ENCODE results near the gene VAV3.

The VAV3 gene

DNA sequence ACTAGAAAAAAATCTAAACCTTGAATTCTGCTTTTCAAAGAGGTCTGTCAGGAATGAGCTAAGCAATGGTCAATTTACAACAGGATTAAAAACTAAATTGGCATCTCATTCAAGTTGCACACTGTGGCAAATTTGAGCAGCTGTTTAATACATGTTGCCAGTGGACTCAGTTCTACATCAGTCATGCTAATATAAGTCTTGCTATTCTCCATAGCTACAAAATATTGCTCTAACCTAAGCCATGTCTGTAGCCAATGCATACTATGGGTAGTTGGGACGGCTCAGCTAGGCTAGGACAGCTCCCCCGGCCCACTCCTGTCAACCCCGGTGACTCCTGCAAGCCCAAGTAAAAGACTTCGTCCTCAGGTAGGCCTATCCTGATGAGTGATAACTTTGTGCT, 10.9 kb upstream of the VAV3 start:
- no peak for DNase-seq

DNA sequence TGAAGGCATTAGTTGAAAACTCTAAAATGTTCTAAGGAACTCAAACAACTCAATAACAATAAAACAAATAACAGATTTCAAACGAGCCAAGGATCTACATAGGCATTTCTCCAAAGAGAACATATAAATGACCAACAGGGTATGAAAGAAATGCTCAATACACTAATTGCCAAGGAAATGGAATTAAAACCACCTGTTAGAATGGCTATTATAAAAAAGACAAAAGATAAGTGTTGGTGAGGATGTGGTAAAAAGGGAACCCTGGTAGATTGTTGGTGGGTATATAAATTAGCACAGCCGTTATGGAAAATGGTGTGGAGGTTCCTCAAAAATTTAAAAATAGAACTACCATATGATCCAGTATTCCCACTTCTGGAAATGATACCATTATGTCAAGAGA, 9.1 kb upstream of the VAV3 start:
- DNase-seq: no peak

DNA sequence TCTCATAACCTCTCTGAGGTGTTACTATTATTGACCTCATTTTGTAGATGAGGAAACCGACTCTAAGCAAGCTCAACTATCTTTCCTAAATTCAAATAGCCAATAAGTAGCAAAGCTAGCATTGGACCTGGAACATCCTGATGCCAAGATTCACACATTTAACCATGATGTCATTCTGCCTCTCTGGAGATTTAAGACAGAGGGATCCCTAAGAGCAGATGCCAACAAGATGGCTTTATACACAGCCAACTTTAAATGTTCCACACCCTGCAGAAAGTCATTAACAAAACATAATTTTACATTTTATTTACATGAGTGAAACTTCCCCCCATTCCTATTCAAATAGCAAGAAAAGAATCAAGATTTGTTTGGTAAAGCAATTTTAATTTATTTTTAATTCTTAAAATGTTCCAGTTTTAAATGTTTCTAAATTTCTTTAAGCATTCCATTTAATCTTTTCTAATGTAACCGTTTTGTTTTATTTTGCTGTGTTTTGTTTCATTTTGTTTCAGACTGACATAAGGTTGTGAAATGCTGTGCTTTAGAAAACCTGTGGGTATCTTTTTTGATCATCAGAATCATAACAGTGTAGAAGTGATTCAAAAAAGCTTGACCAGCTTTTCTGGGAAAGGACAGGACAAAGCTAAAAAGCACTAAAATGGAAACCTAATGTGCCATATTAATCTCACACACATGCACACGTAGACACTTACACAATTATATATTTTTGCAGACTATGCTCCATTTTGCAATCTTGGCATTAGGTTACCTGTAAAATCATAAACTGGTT, 7.6 kb upstream of the VAV3 start:
- no peak for DNase-seq

DNA sequence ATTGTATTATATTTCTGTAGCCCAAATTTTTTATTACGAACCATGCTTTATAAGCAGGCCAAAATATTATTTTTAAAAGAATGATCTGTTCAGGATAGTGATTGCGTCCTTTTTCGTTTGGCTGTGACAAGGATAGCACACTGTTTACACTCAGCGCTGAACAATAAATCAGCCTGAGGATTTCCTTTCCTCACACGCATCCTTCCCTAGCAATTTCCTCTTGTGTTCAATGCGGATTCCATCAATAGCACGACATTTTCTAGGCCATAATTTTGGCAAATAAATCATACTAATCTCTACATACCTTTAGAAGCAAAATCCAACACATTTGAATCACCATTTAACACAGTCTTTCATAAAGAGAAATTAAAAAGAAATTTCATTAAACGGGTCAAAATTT, 1.6 kb upstream of the VAV3 start:
- DNase-seq: no peak

DNA sequence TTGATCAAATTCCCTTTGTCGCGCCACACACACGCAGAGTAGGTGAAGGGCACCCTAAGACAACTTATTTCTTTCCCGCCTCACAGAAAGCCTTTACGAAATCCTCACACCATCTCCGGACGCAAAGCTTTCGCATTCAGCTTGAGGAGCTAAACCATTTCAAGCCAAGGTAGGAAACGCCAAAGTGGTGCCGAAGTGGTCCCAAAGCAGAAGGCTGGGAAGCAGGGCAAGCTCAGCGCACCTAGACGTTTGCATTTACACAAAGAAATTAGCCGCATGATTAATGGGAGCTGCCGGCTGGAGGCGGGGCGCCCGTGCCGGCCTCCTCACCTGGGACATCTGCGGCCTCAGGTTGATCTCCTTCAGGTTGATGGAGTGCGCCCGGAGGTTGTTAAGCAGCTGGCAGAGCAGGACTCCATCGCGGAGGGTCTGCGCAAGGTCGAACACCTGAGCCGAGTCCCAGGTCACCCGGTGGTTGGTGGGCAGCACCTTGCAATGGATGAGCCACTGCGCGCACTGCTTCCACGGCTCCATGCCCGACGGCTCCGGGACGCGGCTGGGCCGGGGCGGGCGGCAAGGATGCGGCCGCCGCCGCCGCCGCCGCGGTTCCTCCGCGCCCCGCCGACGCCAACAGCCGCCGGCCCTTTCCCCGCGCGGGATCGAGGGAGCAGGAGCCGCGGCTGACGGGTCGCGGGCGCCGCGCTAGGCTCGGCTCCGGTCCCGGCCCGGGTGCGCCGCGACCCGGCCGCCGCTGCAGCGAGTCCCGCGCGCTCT, 457 bp downstream of the VAV3 start:
- DNase-seq: peak in 14 of 56 donors; percentile 2 to 38 (median 16)

DNA sequence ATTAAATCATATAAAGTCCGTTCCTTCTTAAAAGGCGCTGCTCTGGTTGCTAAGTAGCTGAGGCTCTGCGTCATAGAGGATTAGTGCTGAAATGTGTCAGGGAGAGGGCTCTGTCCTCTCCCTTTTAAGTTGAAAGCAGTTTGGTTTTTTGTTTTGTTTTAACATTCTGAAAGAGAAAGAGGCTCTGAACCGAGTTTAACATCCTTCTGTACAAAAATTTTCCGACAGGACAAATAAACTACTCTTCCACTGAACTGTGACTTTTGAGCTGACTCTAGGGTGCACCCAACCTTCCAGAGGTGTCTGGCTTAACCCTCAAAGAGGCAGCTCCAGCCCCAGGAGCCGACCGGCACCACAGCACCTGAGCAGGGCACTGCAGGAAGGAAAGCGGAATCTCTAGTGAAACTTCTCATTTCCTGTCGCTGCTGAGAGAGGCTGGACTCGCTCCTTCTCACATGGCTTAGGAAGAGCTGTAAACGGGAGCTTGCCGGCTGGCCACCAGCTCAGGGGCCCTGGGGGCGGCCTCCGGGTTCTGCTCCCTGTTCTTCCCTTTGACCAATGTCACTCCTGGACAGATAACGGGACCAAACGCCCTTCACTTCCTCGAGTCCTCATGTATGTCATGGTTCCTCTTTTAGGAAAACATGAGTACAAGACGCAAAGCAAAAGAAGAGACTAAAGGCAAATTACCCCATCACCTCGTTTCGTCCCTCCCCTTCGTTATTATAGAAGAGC, 1.2 kb downstream of the VAV3 start:
- peak in 16 of 56 donors; percentile 1 to 30 (median 6) for DNase-seq

DNA sequence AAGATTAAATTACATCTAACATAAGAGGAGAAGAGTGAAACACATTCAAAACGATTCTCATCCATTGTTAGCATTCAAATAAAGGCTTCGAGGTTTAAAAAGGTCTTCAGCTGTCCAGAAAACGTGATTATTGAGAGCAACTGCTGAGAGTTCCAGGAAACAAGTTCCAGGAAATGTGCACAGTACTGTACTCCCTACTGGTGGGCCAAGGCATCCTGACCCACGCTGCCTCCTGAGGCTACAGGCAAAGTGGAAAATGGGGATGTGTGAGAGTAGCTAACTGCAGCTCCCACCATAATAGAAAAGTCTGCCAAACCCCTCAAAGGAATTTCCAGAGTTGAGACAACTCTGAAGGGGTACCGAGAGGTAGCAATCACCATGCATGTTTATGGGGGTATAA, 2.0 kb downstream of the VAV3 start:
- no peak for DNase-seq

DNA sequence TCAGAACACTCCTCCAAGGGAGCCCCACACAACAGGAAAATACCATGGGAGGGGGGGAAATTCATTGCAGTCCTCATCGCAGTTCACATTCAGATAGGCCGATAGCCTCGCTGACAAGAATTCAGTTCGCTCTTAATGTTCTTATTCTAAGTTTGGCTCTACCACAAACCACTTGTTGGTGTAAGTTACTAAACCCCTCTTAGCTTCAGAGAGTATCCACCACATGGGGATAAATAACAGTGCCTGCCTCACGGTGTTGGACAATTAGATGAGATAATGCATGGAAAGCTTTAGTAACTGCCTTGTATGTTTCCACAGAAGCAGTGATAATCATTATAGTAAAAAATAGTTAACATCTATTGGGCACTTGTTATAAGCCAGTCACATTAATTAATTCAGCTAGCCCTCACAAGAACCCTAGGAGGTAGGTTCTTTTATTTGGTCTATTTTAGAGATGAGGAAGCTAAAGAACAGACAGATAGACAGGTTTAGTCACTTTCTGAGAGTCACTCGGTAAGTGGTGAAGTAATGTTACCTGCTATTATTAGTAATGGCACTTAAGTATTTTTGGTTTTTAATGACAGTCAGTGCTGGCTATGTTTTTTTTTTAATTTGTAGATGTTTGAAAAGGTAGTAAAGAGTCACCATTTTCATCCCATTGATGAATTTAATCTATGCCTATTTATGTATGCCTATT, 10.1 kb downstream of the VAV3 start:
- DNase-seq: no peak

DNA sequence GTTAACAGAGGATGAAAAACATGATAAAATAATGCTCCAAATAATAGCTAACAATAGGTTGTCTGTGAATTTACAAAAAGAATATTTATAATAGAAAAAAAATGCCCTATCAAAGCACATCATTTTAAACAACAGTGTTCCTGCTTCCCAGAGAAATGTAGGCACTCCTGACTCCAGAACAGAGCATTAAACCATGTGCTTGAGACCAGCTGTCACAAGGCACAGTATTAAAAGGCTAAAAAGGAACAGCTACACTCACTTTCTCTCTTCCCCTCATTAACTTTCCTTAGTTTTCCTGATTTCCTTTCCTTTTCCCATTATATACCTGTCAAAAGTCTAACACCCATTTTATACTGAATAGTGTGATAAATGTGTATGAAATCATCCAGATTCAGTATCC, 10.9 kb downstream of the VAV3 start:
- DNase-seq: no peak

DNA sequence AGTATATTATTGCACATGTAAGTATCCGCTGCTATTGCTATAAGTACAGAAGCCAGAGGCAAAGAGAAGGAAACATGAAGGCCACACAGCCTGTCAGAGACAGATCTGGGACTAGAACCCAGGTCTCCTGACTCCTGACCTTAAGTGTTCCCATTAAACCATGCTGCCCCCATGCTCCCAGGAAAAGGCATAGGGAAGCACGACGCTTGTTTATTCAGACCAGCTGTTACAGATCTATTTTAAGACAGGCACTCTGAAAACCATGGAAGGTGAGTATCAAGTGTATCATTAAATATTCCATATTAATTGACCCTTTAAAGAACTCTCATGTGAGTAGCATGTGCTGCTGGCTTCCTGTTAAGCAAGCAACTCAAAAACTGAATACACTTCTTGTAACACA, 11.4 kb downstream of the VAV3 start:
- DNase-seq: no peak

DNA sequence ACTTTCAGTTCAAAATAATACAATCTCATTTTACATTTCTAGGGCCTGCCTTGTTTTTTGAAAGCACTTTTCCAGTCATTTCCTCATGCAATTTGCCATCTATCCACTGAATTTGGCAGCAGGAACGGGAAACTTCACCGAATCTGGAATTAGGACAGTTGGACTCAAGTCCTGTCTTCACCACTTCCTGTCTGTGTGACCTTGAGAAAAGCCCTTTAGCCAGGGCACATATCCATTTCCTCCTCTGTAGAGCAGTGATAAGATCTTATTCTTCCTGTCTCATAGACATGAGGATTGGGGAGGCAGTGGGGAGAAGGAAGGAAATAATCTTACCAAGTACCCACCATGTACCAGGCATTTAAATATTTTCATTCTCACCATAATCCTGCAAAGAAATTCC, 12.0 kb downstream of the VAV3 start:
- DNase-seq: no peak

DNA sequence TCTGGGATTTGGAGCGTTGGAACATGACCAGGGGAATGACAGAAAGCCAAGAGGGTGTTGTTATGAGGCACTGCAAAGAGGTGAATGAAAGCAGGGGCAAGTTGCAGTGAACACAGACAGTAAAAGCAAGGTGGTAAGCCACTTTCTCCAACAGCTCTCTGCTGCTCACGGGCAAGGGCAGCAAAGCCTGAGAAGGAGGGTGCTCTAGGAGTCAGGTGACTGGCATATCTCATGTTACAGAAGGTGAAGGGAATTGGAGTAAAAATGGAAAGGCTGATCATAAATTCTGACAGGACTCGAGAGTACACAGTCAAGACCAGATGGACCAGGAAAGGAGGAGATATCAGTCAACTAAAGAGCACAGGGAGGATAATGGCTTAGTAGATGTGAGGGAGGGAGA, 14.5 kb downstream of the VAV3 start:
- DNase-seq: no peak

DNA sequence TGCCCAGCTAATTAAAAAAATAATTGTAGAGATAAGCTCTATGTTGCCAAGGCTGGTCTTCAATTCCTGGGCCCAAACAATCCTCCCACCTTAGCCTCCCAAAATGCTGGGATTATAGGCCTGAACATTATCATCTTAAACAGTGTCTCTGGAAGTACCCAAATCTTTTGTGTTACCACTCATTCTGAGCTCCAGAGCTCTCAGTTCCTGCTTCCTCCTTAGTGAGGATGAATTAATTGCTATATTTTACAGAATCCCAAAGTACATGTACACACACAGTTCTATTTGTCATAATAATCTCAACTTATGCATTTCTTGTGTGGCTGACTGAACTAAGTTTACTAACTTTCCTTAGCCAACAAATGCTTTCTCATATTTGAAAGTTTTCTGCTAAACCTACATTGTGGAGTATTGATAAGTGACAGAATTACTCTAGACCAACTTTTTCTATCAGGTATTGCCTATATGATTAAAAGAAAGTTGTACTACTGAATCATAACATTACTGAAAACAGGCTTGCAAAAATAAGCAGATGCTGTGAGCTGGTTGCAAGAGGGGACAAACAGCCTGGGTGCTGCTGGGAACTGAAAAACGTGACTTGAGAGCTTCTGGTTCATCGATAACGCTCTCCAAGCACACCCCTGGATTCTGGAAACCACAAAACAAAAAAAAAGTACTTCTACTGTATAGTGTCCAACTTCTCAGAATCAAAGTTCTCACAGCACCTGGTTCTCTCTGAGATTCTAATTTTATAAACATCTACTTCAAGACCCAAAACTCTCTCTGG, 15.3 kb downstream of the VAV3 start:
- no peak for DNase-seq

DNA sequence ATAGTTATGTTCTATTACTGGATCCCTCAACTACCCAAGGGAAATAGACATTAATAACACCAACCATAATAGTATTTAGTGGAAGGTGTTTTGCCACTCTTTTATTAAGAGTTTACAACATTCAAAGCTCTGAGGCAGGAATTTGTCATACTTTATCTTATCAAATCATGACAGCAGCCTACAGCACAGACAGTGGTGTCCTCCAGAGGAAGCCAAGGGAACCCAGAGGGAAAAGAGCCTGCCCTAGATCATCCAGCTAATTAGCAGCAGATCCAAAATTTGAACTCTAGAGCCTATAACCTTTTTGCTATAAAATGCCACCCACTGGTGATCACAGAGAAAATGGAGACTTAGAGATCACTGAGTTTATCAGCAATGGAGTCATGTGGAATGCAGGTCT, 18.2 kb downstream of the VAV3 start:
- DNase-seq: no peak

DNA sequence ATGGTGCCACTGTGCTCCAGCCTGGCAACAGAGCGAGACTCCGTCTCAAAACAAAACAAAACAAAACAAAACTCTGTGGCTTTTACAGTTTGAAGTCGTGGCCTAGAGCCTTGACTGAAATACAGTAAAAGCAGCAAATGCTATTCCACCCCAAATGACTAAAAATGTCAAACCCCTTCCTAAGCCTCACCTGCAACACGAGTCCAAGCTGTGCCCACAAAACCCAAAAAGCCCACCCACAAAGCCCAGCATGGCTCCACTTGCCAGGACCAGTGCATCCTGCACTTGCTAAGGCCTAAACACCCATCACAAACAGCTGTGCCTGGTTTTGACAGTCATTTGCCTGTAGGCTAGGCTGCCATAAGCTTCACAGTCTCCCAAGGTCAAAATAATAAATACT, 21.3 kb downstream of the VAV3 start:
- no peak for DNase-seq

DNA sequence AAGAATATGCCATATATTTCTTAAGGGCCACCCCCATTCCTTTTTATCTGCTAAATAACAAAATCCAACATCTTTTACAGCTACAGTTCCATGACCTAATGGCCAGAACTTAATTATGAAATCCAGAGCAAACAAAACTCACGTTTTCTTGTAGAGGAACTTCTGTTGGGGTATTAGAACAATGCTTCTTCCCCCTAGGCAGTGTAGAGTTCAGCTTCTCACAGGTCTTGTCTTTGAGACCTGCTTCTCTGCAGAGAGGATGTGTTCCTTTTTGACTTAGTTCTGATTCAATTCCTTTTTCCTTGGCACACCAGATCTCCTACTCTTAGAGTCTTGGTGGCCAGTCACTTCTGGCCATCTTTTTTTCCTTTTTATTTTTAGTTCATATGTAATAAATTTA, 22.2 kb downstream of the VAV3 start:
- no peak for DNase-seq

DNA sequence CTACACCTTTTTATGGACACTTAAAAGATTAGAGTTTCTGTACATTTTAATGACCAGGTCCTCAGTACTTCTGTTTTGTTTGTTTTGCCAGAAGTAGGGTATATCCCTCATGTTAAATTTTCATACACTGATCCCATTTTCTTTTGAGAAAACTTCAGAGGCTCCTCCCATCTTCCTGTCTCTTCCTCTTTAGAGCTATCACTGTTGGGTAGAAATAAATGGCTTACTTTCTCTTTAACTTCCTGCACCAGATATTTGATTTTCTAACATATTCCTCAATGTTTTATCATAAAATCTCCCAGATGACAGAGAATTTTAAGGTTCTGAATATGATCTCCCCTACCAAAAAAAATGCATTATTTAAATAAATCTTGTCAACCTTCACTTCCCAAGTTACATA, 23.4 kb downstream of the VAV3 start:
- DNase-seq: no peak

DNA sequence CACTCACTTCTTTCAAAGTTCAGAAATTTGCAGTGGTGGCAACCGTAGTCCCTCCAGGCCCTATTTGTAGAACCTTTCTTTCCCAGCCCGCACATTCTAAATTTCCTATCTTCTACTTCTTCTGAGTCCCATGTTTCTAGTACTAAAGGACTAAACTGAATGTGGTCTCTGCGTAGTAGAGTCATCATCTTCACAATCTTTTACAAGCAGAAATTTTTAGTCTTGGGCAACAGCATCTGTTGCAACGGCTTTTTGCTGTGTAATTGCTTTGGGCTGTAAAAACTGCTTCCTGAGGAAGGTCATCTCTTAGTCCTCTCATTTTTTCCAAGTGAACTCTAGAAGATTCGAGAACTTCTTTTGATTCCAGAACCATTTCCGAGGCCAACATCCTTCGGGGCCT, 23.9 kb downstream of the VAV3 start:
- DNase-seq: no peak

DNA sequence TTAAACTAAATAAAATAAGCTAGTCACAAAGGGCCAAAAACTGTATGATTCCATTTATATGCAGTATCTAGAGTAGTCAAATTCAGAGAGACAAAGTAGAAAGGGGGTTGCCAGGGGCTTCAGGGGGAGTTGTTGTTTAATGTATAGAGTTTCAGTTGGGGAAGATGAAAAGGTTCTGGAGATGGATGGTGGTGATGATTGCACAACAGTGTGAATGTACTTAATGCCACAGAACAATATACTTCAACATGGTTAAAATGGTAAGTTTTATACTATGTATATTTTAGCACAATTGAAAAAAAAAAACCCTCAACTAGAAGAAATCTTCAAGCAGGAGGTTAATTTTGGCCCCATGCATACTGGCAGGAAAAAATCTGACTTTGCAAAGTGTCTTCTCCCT, 24.3 kb downstream of the VAV3 start:
- no peak for DNase-seq

DNA sequence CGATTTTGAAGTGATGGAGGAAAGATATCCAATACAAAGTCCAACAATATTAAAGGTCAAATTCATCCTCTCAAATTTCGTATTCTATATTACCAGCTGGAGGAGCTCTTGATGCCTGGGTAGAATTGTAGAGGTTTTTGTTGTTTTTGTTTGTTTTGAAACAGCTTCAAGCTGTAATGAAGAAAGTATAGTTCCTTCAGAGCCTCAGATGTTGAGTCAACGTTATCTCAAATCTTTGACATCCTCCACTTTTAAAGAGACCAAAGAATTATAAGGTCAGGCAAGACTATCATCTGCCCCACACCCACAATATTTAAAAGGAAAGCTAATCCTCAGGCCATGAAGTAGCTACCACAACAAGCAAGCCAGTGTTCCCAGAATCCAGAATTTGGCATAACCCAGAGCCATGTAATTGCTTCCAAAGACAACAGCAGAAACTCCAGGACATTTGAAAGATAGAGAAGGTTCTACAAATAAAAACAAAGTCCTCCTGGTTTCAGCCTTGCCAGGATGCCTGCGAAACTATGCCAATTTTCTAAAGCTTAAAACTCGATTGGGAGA, 24.9 kb downstream of the VAV3 start:
- DNase-seq: no peak

DNA sequence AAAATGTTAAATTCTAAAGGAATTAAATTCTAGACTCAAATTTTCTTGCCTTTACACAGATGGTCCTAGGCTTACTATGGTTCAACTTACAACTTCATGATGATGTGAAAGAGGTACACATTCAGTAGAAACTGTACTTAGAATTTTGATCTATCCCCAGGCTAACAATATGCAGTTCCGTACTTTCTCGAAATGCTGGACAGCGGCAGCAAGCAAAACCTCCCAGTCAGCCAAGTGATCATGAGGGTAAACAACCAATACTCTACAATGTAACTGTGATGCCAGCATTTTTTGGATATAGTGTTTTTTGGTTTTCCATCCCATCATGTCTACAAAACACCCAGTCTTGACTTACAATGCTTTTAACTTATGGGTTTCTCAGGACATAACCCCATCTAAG, 25.7 kb downstream of the VAV3 start:
- DNase-seq: no peak

All from nucleus accumbens (tissue), 56 donors.